GM18520 (cell line): ENCODE results near the gene GPR55.

Source experiments
- ATAC-seq: cut with Tn5 transposase; IDR thresholded peaks from one replicate; pipeline ENCODE4 v1.9.1; 2021; ENCODE audit not compliant: unreplicated experiment

The GPR55 gene

DNA sequence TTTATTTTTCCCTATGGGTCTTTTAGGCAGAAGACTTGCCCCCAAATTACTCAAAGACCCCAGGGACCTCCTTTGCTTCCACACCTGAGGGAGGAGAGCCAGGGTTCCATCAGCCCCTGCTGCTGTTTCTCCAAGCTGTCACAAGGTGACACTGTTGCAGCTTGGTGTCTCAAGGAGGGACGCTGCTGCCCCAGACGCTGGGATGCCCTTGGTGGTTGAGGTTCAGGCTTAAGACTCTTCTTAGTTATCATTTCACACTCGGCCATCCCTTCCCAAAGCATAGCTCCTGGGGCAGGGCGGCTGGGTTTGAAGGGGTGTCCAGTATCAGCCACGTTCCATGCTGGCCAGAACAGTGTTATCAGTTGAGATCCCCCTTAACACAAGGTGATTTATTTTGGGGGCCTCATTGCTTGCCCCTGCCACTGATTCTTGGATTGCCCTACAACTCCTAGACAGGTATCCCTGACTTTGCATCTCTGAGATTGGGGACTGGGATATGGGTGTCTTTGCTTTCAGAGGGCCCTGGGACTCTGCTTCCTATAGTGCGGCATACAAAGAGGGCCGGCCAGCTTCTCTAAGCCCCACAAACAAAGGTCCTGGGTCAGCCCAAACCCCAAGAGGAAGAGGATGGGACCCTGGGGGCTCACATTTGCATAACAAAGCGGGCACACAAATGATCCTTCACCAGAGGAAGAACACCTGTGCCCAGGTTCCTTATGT is 22.7 kb downstream of the GPR55 start:
- ATAC-seq: peak; percentile 34

- ATAC-seq: no peak
These were observed 24.0 kb downstream of the GPR55 start for GRCh38 chr2:230901006-230901405.

DNA sequence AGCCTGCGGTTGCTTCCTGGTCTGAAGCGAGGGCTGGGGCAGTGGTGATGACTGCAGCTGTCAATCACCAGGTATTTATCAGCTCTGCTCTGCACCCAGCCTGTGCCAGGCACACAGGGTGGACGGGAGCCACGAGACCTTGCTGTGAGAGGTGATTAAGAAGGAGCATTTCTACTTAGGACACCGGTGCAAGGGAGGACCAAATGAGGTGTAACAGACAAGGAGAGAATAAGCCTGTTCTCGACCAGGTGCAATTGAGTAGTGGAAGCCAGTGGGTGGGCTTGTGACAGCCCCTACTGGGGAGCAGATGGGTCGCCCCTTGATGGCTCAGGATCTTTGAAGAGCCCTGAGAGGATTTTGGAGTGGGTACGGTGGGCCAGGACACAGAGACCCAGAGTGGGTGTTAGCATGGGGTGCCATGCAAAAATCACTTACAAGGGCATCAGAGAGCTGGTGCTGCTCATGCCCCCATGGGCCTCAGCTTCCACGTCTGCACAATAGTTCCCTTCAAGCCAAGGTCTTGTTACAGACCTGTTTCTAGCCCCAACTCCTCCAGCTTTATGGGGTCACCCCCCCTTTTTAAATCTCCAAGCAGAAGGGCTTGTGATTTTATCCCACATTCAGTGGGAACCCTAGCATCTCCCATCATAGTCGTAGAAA is 24.6 kb downstream of the GPR55 start:
- no peak for ATAC-seq

GRCh38 chr2:230899786-230900185 is 25.3 kb downstream of the GPR55 start:
- ATAC-seq: no peak

GRCh38 chr2:230899287-230899686 is 25.8 kb downstream of the GPR55 start:
- no peak for ATAC-seq

DNA sequence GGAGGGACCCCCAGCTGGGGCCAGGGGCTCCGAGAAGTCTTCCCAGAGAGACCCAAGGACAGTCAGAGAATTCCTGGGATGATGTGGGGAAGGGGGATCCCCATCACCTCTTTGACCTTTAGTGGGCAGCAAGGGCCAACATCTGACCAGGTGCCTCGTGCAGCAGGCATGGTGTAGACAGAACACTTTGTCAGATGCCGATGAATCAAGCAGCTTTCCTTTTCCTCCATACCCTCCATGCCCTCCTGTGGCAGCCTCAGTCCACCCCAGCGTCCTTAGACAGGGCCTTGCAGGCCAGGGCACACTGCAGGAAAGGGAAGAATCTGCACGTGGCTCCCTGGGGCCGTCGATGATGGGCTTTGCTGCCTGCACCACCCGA is 26.3 kb downstream of the GPR55 start:
- no peak for ATAC-seq

DNA sequence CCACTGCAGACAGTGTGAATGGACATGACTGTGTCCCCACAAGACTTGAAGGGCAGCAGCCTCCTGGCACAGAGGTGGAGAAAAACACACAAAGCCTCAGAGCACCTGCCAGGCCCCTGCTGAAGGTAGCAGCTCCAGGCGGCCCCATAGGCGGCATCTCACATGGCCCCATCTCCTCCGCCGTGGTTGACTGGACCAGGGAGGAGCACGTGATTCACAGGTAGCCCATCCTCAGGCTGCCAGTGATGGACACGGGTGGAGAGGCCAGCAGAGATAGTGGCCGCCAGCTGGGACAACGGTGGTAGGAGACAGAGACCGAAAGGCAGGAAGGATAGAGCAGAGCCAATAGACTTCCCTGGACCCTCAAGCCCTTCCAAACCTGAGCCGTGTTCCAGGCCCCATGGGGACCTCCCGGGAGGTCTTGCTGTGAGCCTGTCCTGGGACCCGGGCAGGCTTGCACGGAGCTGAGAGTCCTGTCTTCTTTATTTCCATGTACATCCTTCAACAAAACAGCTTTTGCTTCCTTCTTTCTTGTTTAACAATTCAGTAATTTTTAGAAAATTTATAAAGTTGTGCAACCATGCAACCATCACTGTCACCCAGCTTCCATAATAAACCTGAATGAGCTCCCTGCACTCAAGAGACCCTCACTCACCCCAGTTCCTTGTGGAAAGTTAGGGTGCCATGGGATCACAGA is 26.9 kb downstream of the GPR55 start:
- ATAC-seq: no peak

DNA sequence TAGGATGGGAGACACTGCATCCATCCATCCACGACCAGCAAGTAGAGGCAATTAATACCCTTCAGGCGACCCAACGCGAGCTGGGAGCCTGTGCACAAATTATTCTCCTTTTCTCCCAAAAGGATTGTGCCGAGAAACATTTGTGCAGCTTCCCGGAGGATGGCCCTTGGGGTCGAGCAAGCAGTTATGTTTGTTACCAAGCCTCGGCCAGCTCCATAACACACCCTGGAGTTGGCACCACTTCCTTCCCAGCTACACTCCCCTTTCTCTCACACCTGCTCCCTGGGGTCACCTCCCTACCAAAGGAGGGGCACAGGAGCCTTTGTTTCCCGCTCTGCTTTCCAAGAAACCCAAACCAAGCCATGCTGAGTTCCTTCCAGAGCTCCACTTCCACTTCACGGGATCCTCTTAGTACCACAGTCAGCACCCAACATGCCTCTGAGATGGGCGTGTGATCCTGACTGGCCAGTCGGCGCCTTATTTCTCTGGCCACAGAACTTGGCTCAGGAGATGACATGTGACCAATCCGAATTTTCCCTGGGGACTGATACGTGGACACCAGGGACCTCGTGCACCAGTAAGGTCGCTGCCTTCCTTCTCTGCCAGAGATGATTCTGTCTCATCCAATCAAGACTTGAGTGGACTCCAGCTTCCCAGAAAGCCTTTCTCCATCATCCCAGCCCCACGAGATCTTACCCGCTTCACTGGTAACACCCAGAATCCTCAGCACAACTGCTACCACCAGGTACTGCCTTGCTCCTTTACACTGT is 28.5 kb downstream of the GPR55 start:
- no peak for ATAC-seq

- no peak for ATAC-seq
These were observed 29.3 kb downstream of the GPR55 start for GRCh38 chr2:230895536-230896345.

- ATAC-seq: no peak
These were observed 30.9 kb downstream of the GPR55 start for GRCh38 chr2:230893841-230894781.

DNA sequence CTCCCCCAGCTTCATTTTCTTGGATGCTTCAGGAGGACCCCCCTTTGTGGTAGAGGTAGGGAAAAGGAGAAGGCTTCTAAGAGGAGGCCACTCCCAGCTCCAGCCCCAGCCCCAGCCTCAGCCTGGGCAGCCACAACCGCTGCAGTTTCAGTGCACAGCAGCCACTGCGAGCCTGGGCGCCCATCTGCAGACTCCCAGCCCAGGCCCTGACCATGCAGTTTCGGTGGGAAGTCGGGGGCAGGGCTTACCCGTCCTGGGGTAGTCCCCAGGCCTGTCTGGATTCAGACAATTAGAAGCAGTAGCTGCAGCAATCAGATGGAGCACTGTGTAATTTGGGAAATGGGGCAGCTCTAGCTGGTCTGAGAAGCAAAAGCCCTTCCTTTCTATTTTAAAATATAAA is 31.7 kb downstream of the GPR55 start:
- ATAC-seq: peak; percentile 50

GRCh38 chr2:230891509-230891908 is 33.5 kb downstream of the GPR55 start:
- no peak for ATAC-seq

GRCh38 chr2:230891064-230891463 is 34.0 kb downstream of the GPR55 start:
- no peak for ATAC-seq

DNA sequence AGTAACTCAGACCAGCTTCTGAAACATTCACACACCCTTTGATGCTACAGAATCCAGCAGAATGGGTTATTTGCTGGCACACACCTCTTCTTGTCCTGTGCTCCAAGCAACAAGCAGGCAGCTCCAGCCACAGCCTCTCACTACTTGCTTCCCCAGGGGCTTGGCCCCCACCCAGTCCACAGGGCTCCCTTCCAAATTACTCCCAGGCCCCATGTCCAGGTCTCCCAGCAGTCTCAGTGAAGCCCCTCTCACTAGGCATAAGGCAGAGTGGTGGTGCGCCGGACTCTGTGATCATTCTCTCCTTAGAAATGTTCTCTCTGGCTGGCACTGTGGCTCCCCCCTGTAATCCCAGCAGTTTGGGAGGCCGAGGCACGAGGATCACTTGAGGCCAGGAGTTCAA is 34.4 kb downstream of the GPR55 start:
- ATAC-seq: no peak

DNA sequence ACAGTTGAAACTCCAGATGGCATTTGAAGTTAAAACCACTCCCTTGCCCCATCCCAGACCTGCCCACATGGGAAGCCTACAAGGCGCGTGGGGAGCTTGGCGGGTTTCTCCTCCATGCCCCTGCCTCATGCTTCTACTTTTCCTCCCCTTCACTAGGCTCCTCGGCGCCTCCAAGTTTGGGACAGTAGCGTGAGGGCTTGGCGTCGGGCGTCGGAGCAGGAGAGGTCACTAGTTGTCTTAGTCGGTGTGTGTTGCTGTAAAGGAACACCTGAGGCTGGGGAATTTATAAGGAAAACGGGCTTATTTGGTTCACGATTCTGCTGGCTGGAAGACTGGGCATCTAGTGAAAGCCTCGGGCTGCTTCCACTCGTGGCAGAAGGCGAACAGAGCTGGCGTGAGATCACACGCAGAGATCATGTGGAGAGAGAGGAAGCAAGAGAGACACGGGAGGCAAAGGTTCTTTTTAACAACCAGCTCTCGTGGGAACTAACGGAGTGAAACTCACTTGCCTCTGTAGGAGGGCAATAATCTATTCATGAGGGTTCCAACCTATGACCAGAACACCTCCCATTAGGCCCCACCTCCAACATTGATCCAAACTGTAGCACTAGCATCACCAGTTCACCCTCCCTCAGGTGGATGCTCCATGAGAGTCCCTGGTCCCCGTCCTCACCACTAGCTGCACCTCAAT is 35.0 kb downstream of the GPR55 start:
- no peak for ATAC-seq

GRCh38 chr2:230888824-230889400 is 36.1 kb downstream of the GPR55 start:
- no peak for ATAC-seq

DNA sequence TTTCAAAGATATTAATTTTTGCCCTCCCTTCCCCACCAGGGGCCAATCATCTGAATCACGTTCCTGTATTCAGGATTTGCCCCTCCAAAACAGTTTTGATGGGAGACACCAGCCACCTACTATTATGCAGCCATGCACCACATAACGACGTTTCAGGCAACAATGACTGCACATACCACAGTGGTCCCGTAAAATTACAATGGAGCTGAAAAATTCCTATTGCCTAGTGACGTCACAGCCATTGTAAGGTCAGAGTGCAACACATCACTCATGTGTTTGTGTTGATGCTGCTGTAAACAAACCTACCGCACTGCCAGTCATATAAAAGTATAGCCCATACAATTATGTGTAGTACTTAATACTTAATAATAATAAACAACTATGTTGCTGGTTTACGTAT is 37.7 kb downstream of the GPR55 start:
- ATAC-seq: no peak

DNA sequence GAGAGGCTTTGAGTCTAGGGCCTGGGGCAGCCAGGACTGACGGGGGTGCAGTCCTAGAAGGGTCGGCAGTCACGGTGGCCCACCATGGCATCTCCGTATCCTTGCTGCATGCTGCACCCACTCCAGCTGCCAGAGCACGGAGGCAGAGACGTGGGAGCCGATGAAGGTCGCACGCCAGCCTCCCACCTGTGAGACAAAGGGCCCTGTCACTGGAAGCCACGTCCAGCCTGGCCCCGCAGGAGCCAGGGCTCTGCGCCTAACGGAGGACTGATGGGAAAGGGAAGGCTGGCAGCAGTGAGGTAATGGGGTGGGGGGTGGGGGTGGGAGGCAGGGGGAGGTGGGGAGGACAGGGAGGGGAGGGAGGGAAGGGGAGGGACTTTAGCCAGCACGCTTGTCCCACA is 38.4 kb downstream of the GPR55 start:
- no peak for ATAC-seq

DNA sequence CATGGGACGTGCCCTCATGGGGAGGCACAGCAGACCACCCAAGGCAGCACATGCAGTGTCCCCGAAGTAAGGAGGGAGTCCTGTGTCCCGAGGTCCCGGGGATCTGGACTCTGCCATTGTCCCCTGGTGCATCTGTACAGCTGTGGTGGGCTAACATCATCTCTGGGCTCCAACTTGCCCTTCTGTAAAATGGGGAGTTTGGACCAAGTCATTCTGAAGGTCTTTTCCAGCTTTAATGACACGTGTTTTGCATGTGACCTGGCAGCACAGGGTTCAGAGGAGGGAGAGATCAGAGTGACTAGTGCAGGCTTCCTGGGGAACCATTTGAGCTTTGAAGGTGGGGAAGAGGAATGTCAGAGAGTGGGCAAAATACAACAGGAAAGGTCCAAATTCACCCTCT is 38.8 kb downstream of the GPR55 start:
- no peak for ATAC-seq
